Panc1 (cell line): ENCODE measurements around the gene JUND. TPM values are rescaled to one million over a fixed set of nuclear protein-coding genes. Genes with fewer than 3 reads are reported as not detected.

Source experiments
- ATAC-seq: fragments of 200-7000 bp; cut with Tn5 transposase; 2 replicates; pipeline ENCODE4 v1.9.1; 2020; ENCODE audit warnings: mild to moderate bottlenecking, moderate library complexity
- BruUV-seq: library from RNA; stranded (reverse); fragments of 400-500 nt; replicated peaks from 2 replicates; lab custom pipeline; 2021; lab: Mats Ljungman, UMichigan
- CTCF ChIA-PET: fragments of 300-600 bp; sonication (Branson Sonifier 250); formaldehyde crosslinking; loops from one replicate; lab custom pipeline; 2022; ENCODE audit warnings: antibody characterized with exemption; lab: Charles Lee
- POLR2A ChIA-PET: fragments of 300-600 bp; sonication (Branson Sonifier 250); formaldehyde crosslinking; loops from one replicate; lab custom pipeline; 2022; ENCODE audit warnings: antibody characterized with exemption; lab: Charles Lee
- DNase-seq: peaks from one replicate; pipeline ENCODE4 v3.0.0-alpha.2; 2010; ENCODE audit warnings: low read depth, low spot score
- H3K27ac ChIP-seq: 2 replicates; pipeline ENCODE4 v1.5.1; 2011; ENCODE audit warnings: mild to moderate bottlenecking, low read length, inconsistent platforms
- H3K27me3 ChIP-seq: fragments of 200-500 bp; sonication (Bioruptor generic); 2 replicates; pipeline ENCODE4 v1.6.0; 2014; ENCODE audit warnings: low read length, inconsistent platforms; ENCODE audit not compliant: control insufficient read depth, insufficient read depth
- H3K36me3 ChIP-seq: fragments of 200-500 bp; sonication (Bioruptor generic); 2 replicates; pipeline ENCODE4 v1.5.1; 2014; ENCODE audit warnings: inconsistent platforms, mild to moderate bottlenecking, low read length, moderate library complexity; ENCODE audit not compliant: control insufficient read depth, insufficient read depth
- H3K4me1 ChIP-seq: 2 replicates; pipeline ENCODE4 v1.5.1; 2011; ENCODE audit warnings: inconsistent platforms, mild to moderate bottlenecking, low read length, moderate library complexity; ENCODE audit not compliant: control insufficient read depth, insufficient read depth
- H3K4me3 ChIP-seq, 2 experiments: 2 replicates each; pipeline ENCODE4 v1.5.1; 2011 to 2012; ENCODE audit warnings: low read depth in 2 of 2, low read length in 2 of 2, mild to moderate bottlenecking in 2 of 2, inconsistent platforms in 1 of 2, moderate library complexity in 1 of 2
- H3K9me3 ChIP-seq: fragments of 200-500 bp; sonication (Bioruptor generic); 2 replicates; pipeline ENCODE4 v1.5.1; 2014; ENCODE audit warnings: low read depth, mild to moderate bottlenecking, inconsistent platforms, low read length, moderate library complexity; ENCODE audit not compliant: control insufficient read depth, insufficient read depth
- POLR2AphosphoS5 ChIP-seq: IDR thresholded peaks from 2 replicates; pipeline ENCODE4 v1.6.1; 2012; ENCODE audit warnings: mild to moderate bottlenecking, low read depth, low read length, moderate library complexity
- SIN3A ChIP-seq: IDR thresholded peaks from 2 replicates; pipeline ENCODE4 v1.6.1; 2012; ENCODE audit warnings: low read depth, mild to moderate bottlenecking, low read length, moderate library complexity, borderline replicate concordance; ENCODE audit not compliant: insufficient read depth
- TCF7L2 ChIP-seq: IDR thresholded peaks from 2 replicates; pipeline ENCODE4 v1.6.1; 2011; ENCODE audit warnings: mild to moderate bottlenecking, low read depth, low read length, inconsistent platforms
- in situ Hi-C: cut with HindIII; loops from 2 replicates; pipeline ENCODE4 v1.10.0; 2016; ENCODE audit warnings: low sequenced_read_pairs, low pct_unique_long_range_greater_than_20kb
- intact Hi-C: fragments of 100-400 bp; cut with micrococcal nuclease; formaldehyde crosslinking; loops from one replicate; pipeline ENCODE4 v1.10.0; 2022; ENCODE audit not compliant: unreplicated experiment
- total RNA-seq: library from RNA; stranded (reverse); gene quantifications from one replicate; pipeline ENCODE4 v1.2.1, GENCODE V29; 2021; ENCODE audit not compliant: unreplicated experiment
- TF ChIP-seq, protein P1 (sequence below): fragments of 450-650 bp; IDR thresholded peaks from 2 replicates; pipeline ENCODE4 v1.5.1; 2017; ENCODE audit warnings: mild to moderate bottlenecking
- TF ChIP-seq, protein P2 (sequence below), 2 experiments: IDR thresholded peaks; 2 replicates each; pipeline ENCODE4 v1.6.1; 2011 to 2012; ENCODE audit warnings: low read depth in 2 of 2, control low read depth in 1 of 2, low read length in 1 of 2, mild to moderate bottlenecking in 1 of 2, moderate library complexity in 1 of 2; ENCODE audit not compliant: insufficient read depth in 1 of 2

Gene JUND
- total RNA-seq, 1 experiment from 2014 or later: 130 TPM

DNA sequence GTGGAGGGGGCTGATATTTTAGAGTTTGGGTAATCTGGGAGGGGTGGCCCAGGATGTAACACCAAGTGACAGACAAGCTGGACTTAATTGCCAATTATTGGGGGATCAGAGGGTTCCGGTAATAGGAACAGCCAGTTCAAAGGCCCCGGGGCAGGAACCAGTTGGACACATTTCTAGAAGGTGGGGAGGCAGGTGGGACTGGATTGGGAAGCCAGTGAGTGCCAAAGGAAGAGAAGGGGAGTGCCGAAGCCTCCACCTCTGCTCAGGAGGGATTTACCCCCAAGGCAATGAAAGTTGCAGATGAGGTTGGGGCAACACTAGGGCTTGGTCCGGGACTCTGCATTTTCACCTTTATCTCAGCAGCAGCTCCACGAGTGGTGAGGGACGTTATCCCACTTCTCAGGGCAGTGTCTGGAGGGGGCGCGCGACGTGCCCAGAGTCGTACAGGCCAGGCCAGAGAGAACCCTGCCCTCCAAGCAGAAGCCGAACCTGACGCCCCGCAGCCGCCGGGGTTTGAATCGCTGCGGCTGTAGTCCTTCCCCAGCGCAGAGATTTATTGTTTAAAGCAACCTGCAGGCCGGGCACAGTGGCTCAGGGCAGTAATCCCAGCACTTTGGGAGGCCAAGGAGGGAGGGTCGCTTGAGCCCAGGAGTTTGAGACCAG lies 5.7 kb upstream of the JUND start:
- CTCF ChIA-PET: no interaction called here
- TF ChIP-seq SIN3A (no peak), POLR2AphosphoS5 (no peak), TCF7L2 (no peak)
- TF ChIP-seq, protein P1, sequence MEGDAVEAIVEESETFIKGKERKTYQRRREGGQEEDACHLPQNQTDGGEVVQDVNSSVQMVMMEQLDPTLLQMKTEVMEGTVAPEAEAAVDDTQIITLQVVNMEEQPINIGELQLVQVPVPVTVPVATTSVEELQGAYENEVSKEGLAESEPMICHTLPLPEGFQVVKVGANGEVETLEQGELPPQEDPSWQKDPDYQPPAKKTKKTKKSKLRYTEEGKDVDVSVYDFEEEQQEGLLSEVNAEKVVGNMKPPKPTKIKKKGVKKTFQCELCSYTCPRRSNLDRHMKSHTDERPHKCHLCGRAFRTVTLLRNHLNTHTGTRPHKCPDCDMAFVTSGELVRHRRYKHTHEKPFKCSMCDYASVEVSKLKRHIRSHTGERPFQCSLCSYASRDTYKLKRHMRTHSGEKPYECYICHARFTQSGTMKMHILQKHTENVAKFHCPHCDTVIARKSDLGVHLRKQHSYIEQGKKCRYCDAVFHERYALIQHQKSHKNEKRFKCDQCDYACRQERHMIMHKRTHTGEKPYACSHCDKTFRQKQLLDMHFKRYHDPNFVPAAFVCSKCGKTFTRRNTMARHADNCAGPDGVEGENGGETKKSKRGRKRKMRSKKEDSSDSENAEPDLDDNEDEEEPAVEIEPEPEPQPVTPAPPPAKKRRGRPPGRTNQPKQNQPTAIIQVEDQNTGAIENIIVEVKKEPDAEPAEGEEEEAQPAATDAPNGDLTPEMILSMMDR: no peak
- TF ChIP-seq, protein P2, sequence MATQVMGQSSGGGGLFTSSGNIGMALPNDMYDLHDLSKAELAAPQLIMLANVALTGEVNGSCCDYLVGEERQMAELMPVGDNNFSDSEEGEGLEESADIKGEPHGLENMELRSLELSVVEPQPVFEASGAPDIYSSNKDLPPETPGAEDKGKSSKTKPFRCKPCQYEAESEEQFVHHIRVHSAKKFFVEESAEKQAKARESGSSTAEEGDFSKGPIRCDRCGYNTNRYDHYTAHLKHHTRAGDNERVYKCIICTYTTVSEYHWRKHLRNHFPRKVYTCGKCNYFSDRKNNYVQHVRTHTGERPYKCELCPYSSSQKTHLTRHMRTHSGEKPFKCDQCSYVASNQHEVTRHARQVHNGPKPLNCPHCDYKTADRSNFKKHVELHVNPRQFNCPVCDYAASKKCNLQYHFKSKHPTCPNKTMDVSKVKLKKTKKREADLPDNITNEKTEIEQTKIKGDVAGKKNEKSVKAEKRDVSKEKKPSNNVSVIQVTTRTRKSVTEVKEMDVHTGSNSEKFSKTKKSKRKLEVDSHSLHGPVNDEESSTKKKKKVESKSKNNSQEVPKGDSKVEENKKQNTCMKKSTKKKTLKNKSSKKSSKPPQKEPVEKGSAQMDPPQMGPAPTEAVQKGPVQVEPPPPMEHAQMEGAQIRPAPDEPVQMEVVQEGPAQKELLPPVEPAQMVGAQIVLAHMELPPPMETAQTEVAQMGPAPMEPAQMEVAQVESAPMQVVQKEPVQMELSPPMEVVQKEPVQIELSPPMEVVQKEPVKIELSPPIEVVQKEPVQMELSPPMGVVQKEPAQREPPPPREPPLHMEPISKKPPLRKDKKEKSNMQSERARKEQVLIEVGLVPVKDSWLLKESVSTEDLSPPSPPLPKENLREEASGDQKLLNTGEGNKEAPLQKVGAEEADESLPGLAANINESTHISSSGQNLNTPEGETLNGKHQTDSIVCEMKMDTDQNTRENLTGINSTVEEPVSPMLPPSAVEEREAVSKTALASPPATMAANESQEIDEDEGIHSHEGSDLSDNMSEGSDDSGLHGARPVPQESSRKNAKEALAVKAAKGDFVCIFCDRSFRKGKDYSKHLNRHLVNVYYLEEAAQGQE (IDR thresholded peaks at IDR 0.05; ENCODE audit: insufficient read depth in 1 of 2, low read depth in 2 of 2, low read length in 1 of 2): no peak
- intact Hi-C loops (no loop called here), in situ Hi-C loops (no loop called here)
- BruUV-seq: no TSS peak
- Histone ChIP-seq H3K9me3 (no peaks in the 10 kb centered on the region), H3K36me3 (no peaks in the 10 kb centered on the region), H3K4me1 (peaks cover 18% of the 10 kb centered on the region), H3K27me3 (no peaks in the 10 kb centered on the region), H3K4me3 (no peak overlapping the region), H3K27ac (peak overlapping the region; percentile 2; the same call in 1 of the 2 replicates)
- POLR2A ChIA-PET: no interaction called here
- DNase-seq (no peak), ATAC-seq (no peak)

- in situ Hi-C loops (no loop called here), intact Hi-C loops (no loop called here)
- peak overlapping the region; percentile 48; the same call in 1 of the 2 replicates for H3K27ac ChIP-seq
- no peaks in the 10 kb centered on the region; the same call in 1 of the 2 replicates for H3K36me3 ChIP-seq
- no peak for ATAC-seq
- no TSS peak for BruUV-seq
- H3K27me3 ChIP-seq: no peaks in the 10 kb centered on the region
- ChIA-PET POLR2A (interaction anchor here (0.9 kb wide), 1 partner anchor 8 kb away, joined by 3 read pairs; no protein-coding TSS in a partner anchor), CTCF (no interaction called here)
- peaks cover 10% of the 10 kb centered on the region for H3K4me1 ChIP-seq
- no peak for DNase-seq
- TF ChIP-seq, protein P1: no peak
- TF ChIP-seq SIN3A (no peak), TCF7L2 (no peak), POLR2AphosphoS5 (no peak)
- TF ChIP-seq, protein P2 (IDR thresholded peaks at IDR 0.05; ENCODE audit: insufficient read depth in 1 of 2, low read depth in 2 of 2, low read length in 1 of 2): no peak
- no peak overlapping the region for H3K4me3 ChIP-seq
- H3K9me3 ChIP-seq: no peaks in the 10 kb centered on the region
Observed at GRCh38 chr19:18284712-18285360, 3.4 kb upstream of the JUND start.
